GM18519 (cell line): ENCODE measurements around the gene ELMO1.

Experiments
- ATAC-seq: cut with Tn5 transposase; IDR thresholded peaks from one replicate; pipeline ENCODE4 v1.9.1; 2021; ENCODE audit warnings: mild to moderate bottlenecking, moderate library complexity; ENCODE audit not compliant: unreplicated experiment, low FRiP score

Gene ELMO1

DNA sequence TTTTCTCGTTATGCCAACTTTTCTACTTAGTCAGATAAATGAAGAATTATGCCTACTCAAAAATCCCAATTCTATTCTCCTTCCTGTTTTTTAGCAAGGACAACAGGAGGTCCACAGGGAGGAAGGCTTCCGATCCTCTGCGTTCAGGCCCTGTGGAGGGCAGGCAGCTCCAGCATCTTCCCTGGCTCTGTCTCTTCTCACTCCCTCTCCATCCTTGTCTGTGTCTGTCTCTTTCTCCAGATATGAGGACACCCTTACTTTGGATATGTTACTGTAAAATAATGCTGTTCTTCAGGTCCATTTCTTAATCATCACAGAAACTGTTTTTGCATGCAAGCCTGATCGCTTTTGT, 166.6 kb downstream of the ELMO1 start:
- no peak for ATAC-seq

DNA sequence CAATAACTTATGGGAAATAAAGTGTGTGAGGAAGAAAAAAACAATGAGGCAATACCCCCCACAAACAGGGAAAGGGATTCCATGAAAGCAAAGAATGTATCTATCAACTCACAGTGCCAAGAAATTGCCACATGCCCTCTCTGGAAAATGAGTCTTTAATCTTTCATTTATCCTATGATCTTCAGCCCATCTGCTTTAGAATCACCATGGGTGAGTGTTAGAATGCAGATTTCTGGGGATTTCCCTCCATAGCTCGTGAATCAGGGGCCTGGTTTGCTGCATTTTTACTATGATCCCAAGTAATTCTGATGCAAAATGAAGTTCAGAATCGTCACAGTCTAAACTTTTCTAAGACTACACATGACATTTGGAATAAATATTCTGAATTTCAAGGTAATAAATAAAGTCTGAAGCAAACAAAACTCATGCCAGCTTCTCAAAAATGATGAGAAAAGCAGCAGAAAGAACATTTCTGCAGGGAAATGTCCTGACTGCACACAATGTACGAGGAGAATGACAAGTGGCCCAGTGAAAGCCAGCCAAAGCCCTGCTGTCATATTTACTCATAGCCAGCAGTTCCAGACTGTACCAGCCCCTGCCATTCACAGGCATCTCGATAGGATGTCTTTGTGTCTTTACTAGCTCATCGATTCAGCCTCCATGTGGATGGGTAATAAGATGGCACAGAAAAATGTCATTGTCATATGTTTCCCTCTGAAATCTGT, 167.1 kb downstream of the ELMO1 start:
- ATAC-seq = no peak

GRCh38 chr7:37277513-37277912, 171.2 kb downstream of the ELMO1 start:
- ATAC-seq = no peak

- ATAC-seq = no peak
Observed at GRCh38 chr7:37275078-37275710, 173.5 kb downstream of the ELMO1 start.

- ATAC-seq = no peak
Observed at GRCh38 chr7:37273891-37274290, 174.8 kb downstream of the ELMO1 start.

GRCh38 chr7:37269711-37270508, 178.8 kb downstream of the ELMO1 start:
- ATAC-seq = no peak

DNA sequence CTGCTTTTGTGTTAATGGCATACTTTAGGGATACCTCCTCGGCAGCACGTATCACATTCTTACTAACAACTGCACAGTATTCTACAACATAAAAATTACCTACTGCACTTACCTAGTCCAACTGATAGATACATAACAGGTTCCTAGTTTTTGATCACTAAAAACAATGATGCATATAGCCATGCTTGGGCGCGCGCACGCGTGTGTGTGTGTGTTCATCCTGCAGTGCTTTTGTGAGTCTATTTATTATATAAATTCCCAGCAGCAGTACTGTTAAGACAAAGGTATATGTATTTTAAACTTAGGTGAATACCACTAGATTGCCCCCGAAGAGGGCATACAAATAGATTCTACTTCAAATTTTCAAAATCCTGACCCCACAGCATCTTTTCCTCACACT, 181.4 kb downstream of the ELMO1 start:
- no peak for ATAC-seq

- no peak for ATAC-seq
Observed at GRCh38 chr7:37265876-37266275, 182.8 kb downstream of the ELMO1 start.

DNA sequence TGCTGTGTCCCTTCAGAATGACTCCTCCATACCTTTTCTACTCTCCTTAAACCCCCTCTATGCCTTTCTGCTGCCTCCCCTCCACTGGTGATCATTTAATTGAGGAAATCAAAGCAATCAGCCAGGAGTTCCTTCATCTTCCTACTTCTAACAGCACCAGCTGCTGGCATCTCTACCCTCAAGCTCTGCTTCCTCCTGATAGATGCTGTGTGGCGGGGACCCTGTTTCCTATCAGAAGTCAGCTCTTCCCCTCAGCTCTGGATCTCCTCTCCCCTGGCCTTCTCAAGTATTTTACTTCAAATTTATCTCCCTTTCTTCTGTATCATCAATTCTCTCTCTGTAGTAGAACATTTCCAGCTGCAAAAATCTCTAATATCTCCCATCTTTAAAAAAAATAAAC, 183.7 kb downstream of the ELMO1 start:
- no peak for ATAC-seq

GRCh38 chr7:37262181-37262580, 186.5 kb downstream of the ELMO1 start:
- ATAC-seq = no peak

DNA sequence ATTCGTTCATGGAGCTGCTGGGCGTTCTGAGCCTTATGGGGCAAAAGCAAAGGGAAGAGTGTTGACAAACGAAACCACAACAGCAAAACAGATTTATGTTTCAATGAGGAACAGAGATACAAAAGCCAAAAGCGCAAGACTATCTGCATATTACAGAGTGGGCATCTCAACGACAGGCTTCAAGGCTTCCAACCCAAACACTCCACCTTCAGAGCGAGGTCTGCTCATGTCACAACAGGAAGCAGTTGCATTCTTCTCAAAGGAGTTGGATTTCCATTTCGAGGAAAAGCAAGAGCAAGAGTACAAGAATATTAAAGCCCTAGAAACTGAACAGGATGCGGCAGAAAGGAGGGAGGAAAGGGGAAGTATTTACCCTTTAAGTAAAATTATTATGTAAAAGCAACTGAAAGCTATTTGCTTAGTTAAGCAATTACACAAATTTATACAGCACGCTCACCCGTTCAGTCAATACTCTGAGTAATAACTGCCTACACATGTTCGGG, 189.3 kb downstream of the ELMO1 start:
- ATAC-seq = no peak

GRCh38 chr7:37256631-37257030, 192.0 kb downstream of the ELMO1 start:
- no peak for ATAC-seq

DNA sequence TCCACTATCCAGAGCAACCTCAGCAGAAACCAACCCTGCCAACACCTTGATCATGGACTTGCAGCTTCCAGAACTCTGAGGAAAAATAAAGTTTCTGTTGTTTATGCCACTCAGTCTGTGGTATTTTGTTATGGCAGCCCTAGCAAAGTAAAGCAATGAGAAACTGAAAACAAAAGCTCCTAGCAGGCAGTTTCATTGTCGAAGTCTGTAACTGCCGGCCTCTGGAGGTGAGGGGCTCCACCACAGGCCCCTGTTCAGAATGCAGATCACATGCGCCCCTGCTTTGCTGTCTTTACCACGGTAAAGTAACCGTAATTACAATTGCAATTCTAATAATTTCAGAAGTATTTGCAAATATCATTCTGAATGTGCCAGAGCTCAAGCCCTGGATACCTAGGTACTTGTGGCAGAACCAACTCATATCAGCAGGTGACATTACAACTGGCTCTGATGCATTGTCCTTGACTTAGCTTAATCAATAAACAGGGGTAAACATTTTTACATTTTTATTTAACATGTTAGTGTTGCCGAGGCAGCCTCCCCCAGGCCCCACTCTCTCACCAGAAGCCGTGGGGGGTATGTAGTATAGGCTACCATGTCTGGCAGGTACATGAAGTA, 193.2 kb downstream of the ELMO1 start:
- no peak for ATAC-seq

DNA sequence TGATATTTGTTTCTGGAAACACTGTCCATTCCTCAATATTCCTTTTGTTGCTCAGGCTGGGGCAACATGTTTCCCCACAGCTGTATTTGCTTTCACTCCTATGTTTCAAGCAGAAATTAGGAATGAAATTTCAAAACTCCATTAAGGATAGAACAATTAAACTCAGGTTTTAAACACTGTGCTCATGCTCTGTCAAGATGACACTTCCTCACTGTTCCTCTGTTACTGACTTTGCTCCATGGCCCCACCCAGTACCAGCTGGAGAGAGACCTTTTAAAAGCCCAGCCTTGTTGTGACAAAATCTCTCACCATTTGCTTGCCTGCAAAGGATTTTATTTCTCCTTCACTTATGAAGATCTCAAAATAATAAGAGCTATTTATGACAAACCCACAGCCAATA, 197.4 kb downstream of the ELMO1 start:
- ATAC-seq = no peak

DNA sequence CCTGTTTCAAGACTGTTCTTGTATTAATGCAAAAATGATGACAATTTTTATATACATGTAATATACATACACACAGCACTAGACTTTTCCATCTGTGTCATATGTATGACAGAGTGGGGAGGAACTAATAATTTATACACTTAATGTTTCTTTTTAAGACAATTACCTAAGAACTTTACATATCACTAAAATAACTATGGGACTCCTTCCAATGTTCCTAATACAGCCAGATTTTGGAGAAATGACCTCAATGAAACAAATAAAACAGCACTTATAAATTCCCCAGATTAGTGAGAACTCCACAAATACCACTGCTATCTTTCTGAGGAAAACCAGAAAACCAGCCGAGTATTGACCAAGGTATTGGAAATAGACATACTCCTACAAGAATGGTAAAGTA, 199.4 kb downstream of the ELMO1 start:
- no peak for ATAC-seq

GRCh38 chr7:37248396-37248861, 200.2 kb downstream of the ELMO1 start:
- ATAC-seq = no peak

DNA sequence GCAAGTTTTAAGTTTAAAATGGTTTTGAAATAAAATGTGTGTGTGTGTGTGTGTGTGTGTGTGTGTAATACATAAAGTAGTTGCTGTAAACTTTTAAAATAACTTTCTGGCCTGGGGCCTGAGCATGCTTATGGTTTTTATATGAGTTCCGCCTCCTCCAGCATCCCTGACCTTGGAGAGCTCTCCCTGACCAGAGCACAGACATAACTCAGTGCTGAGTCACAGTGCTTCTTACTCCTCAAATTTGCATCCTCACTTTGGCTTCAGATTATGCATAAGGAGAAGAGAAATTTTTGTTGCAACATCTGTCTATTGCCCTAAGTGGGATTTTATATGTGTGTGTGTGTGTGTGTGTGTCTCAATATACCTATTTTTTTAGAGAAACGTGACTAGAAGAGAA, 200.8 kb downstream of the ELMO1 start:
- no peak for ATAC-seq

- ATAC-seq = no peak
Observed at GRCh38 chr7:37245590-37245989, 203.1 kb downstream of the ELMO1 start.

- ATAC-seq = no peak
Observed at GRCh38 chr7:37236906-37237305, 211.8 kb downstream of the ELMO1 start.

- ATAC-seq = no peak
Observed at GRCh38 chr7:37235813-37236212, 212.9 kb downstream of the ELMO1 start.

DNA sequence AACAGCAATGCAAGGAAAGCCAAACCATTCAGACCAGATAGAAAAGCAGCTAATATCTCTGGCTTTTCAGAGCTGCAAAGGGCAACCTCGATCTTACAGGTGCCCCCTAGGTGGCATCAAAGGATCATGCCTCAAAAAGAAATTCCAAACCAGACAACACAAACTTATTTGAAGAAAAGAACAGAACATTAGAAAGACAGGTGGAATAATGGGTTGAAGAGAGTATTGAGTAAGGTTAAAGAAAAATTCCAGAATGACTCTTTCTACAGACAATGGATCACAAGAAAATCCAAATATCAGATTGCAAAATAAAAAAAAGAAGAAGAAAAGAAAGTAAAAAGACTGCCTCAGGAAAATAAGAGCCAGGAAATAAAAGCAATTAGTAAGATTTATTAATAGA, 213.7 kb downstream of the ELMO1 start:
- no peak for ATAC-seq
